ENCODE data around the gene OSBPL1A. TPM values are rescaled to one million over a fixed set of nuclear protein-coding genes. Genes with fewer than 3 reads are reported as not detected.

The OSBPL1A gene
- polyA plus RNA-seq, 2 of the 4 experiments (the other 2 are of a cell fraction): 10.5 to 22.1 TPM

DNA sequence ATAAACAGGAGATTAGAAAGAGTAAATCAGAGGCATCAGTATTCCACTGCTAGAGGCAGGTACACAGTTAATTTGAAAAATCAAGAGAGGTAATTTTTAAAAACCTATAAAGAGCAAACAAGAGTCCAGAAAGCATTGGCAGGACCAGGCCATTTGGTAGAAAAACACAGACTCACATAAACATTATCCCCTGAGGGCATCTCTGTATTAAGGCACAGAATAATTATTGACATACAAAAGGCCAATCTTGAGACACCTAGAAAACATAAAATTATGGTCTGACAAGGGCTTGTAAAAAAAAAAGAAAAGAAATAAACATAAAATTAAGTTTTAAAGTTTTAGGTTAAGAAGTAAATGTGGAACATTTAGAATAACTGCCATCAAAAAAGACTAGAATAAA lies 120.6 kb downstream of the OSBPL1A start:
- TF ChIP-seq RARB (CRISPR knock-in tag; IDR thresholded peaks at IDR 0.05): no peak
- TF ChIP-seq, protein P1, sequence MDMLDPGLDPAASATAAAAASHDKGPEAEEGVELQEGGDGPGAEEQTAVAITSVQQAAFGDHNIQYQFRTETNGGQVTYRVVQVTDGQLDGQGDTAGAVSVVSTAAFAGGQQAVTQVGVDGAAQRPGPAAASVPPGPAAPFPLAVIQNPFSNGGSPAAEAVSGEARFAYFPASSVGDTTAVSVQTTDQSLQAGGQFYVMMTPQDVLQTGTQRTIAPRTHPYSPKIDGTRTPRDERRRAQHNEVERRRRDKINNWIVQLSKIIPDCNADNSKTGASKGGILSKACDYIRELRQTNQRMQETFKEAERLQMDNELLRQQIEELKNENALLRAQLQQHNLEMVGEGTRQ (IDR thresholded peaks at IDR 0.05): no peak
- no peak for TF ChIP-seq NPAS2 (CRISPR knock-in tag; IDR thresholded peaks at IDR 0.05; ENCODE audit: borderline replicate concordance)
- TF ChIP-seq RAD21 (conservative IDR thresholded peaks at IDR 0.05 in 1 of 2, IDR thresholded peaks at IDR 0.05 in 1 of 2): no peak
- TF ChIP-seq JUN (IDR thresholded peaks at IDR 0.05): no peak
- TF ChIP-seq SMC3 (IDR thresholded peaks at IDR 0.05): no peak
- TF ChIP-seq POLR2AphosphoS2 (conservative IDR thresholded peaks at IDR 0.05; ENCODE audit: low read length): no peak
- no peak for TF ChIP-seq RFX5 (IDR thresholded peaks at IDR 0.05)
- no peak for TF ChIP-seq MAFK (IDR thresholded peaks at IDR 0.05; ENCODE audit: partially characterized antibody)
- POLR2A ChIA-PET: no interaction called here
- CTCF ChIA-PET: interaction anchor here (1.1 kb wide), 1 partner anchor 43 kb away, joined by 4 read pairs; no protein-coding TSS in a partner anchor
- no peak overlapping the region for H3K4me2 ChIP-seq
- H3K27ac ChIP-seq: no peak overlapping the region
- DNase-seq (ENCODE audit: low read depth in 1 of 2, low spot score in 1 of 2): no peak
- no peaks in the 10 kb centered on the region for H3K9me3 ChIP-seq
- H3K4me3 ChIP-seq: no peak overlapping the region
- H3K4me1 ChIP-seq: peaks cover 10% of the 10 kb centered on the region; the same call in 2 of the 3 replicates
- ATAC-seq: no peak
- FAIRE-seq: no peak

DNA sequence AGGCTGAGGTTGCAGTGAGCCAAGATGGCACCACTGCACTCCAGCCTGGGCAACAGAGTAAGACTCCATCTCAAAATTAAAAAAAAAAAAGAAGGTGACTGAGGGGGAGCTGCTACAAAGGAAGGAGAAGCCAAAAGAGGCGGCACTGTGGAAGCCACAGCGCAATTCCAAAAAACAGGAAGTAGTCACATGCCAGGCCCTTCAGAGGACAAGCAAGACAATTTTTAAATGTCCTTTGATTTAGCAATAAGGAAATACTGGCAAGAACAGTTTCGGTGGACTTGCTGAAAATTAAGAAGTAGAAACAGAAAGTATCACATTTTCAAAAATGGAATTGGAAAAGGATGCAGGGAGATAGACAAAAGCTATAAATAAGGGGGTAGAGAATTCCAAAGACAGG lies 122.8 kb downstream of the OSBPL1A start:
- ChIA-PET POLR2A (no interaction called here), CTCF (no interaction called here)
- FAIRE-seq (no peak), DNase-seq (ENCODE audit: low read depth in 1 of 2, low spot score in 1 of 2) (no peak), ATAC-seq (no peak)
- Histone ChIP-seq H3K4me3 (no peak overlapping the region), H3K9me3 (no peaks in the 10 kb centered on the region), H3K27ac (no peak overlapping the region), H3K4me2 (no peak overlapping the region), H3K4me1 (peaks cover 19% of the 10 kb centered on the region; the same call in 2 of the 3 replicates)
- 82% methylated on average over 3 of the region's 3 CpGs for WGBS (ENCODE audit: missing lambda C conversion rate)
- TF ChIP-seq, protein P2, sequence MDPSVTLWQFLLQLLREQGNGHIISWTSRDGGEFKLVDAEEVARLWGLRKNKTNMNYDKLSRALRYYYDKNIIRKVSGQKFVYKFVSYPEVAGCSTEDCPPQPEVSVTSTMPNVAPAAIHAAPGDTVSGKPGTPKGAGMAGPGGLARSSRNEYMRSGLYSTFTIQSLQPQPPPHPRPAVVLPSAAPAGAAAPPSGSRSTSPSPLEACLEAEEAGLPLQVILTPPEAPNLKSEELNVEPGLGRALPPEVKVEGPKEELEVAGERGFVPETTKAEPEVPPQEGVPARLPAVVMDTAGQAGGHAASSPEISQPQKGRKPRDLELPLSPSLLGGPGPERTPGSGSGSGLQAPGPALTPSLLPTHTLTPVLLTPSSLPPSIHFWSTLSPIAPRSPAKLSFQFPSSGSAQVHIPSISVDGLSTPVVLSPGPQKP (IDR thresholded peaks at IDR 0.05; ENCODE audit: low read depth, low read length): no peak
- TF ChIP-seq HOXB5 (CRISPR knock-in tag; IDR thresholded peaks at IDR 0.05): no peak
- no peak for TF ChIP-seq HOXB13 (CRISPR knock-in tag; IDR thresholded peaks at IDR 0.05; ENCODE audit: low read depth)
- TF ChIP-seq, protein P3, sequence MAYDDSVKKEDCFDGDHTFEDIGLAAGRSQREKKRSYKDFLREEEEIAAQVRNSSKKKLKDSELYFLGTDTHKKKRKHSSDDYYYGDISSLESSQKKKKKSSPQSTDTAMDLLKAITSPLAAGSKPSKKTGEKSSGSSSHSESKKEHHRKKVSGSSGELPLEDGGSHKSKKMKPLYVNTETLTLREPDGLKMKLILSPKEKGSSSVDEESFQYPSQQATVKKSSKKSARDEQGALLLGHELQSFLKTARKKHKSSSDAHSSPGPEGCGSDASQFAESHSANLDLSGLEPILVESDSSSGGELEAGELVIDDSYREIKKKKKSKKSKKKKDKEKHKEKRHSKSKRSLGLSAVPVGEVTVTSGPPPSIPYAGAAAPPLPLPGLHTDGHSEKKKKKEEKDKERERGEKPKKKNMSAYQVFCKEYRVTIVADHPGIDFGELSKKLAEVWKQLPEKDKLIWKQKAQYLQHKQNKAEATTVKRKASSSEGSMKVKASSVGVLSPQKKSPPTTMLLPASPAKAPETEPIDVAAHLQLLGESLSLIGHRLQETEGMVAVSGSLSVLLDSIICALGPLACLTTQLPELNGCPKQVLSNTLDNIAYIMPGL (CRISPR knock-in tag; IDR thresholded peaks at IDR 0.05; ENCODE audit: borderline replicate concordance): no peak
- TF ChIP-seq, protein P4, sequence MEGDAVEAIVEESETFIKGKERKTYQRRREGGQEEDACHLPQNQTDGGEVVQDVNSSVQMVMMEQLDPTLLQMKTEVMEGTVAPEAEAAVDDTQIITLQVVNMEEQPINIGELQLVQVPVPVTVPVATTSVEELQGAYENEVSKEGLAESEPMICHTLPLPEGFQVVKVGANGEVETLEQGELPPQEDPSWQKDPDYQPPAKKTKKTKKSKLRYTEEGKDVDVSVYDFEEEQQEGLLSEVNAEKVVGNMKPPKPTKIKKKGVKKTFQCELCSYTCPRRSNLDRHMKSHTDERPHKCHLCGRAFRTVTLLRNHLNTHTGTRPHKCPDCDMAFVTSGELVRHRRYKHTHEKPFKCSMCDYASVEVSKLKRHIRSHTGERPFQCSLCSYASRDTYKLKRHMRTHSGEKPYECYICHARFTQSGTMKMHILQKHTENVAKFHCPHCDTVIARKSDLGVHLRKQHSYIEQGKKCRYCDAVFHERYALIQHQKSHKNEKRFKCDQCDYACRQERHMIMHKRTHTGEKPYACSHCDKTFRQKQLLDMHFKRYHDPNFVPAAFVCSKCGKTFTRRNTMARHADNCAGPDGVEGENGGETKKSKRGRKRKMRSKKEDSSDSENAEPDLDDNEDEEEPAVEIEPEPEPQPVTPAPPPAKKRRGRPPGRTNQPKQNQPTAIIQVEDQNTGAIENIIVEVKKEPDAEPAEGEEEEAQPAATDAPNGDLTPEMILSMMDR (IDR thresholded peaks at IDR 0.05): no peak
- TF ChIP-seq HDAC2 (IDR thresholded peaks at IDR 0.05): no peak
- no peak for TF ChIP-seq NPAS2 (CRISPR knock-in tag; IDR thresholded peaks at IDR 0.05; ENCODE audit: borderline replicate concordance)
- no peak for TF ChIP-seq CHD4 (IDR thresholded peaks at IDR 0.05; ENCODE audit: borderline replicate concordance)
- TF ChIP-seq RNF2 (IDR thresholded peaks at IDR 0.05; ENCODE audit: borderline replicate concordance, low read depth): no peak
- TF ChIP-seq, protein P5, sequence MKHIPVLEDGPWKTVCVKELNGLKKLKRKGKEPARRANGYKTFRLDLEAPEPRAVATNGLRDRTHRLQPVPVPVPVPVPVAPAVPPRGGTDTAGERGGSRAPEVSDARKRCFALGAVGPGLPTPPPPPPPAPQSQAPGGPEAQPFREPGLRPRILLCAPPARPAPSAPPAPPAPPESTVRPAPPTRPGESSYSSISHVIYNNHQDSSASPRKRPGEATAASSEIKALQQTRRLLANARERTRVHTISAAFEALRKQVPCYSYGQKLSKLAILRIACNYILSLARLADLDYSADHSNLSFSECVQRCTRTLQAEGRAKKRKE (CRISPR knock-in tag; IDR thresholded peaks at IDR 0.05; ENCODE audit: low read depth): no peak
- no peak for TF ChIP-seq GATA3 (IDR thresholded peaks at IDR 0.05; ENCODE audit: borderline replicate concordance)
- no peak for TF ChIP-seq JUNB (IDR thresholded peaks at IDR 0.05)
- no peak for TF ChIP-seq MYC (IDR thresholded peaks at IDR 0.05; ENCODE audit: borderline replicate concordance, low read length)
